T-helper 2 cell treated with Interferon-gamma antibody and Interleukin-4, amounts not matched to agents 5 μg/mL and 100 μg/mL, for 36 hours (primary cell): Measurements from ENCODE around the gene ADCK1.
"Not testable (repeated sequence)": the region's sequence is repeated elsewhere in the genome, so short reads cannot be mapped to it uniquely, and the experiment has no call there.

Experiments used
- DNase-seq: peaks from one replicate; pipeline ENCODE4 v3.0.0; 2021; ENCODE audit warnings: low spot score
- H3K27ac Mint-ChIP-seq: one replicate; pipeline ENCODE4 v1.8.0; 2021; ENCODE audit warnings: mild to moderate bottlenecking, mixed read lengths
- H3K27me3 Mint-ChIP-seq: one replicate; pipeline ENCODE4 v1.8.0; 2021; ENCODE audit warnings: low read depth, mixed read lengths
- H3K36me3 Mint-ChIP-seq: one replicate; pipeline ENCODE4 v1.8.0; 2021; ENCODE audit warnings: low read depth, mixed read lengths
- H3K4me1 Mint-ChIP-seq: one replicate; pipeline ENCODE4 v1.8.0; 2021; ENCODE audit warnings: low read depth, mixed read lengths
- H3K4me3 Mint-ChIP-seq: one replicate; pipeline ENCODE4 v1.8.0; 2022; ENCODE audit warnings: mild to moderate bottlenecking, moderate library complexity, mixed read lengths
- H3K9me3 Mint-ChIP-seq: one replicate; pipeline ENCODE4 v1.8.0; 2021; ENCODE audit warnings: mixed read lengths

The ADCK1 gene

DNA sequence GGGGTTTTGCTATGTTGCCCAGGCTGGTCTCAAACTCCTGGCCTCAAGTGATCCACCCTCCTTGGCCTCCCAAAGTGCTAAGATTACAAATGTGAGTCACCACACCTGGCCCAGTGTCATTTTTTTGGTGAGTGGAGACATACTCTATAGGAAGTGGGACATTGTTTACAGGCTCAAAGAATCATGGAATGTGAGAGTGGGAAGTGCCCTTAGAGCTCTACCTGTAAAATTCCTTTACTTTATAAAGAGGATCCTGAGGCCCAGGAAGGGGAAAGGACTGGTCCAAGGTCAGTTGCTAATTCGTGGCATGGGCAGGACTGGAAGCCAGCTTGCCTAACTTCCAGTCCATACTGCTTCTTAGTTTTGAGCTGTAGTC lies 8.7 kb upstream of the ADCK1 start:
- DNase-seq = no peak
- no peaks in the 10 kb centered on the region for H3K4me1 Mint-ChIP-seq
- no peaks in the 10 kb centered on the region for H3K36me3 Mint-ChIP-seq
- H3K9me3 Mint-ChIP-seq = no peaks in the 10 kb centered on the region
- no peak overlapping the region for H3K4me3 Mint-ChIP-seq
- peaks cover 9% of the 10 kb centered on the region for H3K27me3 Mint-ChIP-seq
- no peak overlapping the region for H3K27ac Mint-ChIP-seq

GRCh38 chr14:77793255-77793654 lies 6.7 kb upstream of the ADCK1 start:
- H3K27me3 Mint-ChIP-seq = peaks cover 11% of the 10 kb centered on the region
- H3K36me3 Mint-ChIP-seq, H3K27ac Mint-ChIP-seq, DNase-seq, H3K9me3 Mint-ChIP-seq, H3K4me3 Mint-ChIP-seq, H3K4me1 Mint-ChIP-seq: not testable (repeated sequence)

- Mint-ChIP-seq H3K4me3 (no peak overlapping the region), H3K4me1 (no peaks in the 10 kb centered on the region), H3K27ac (no peak overlapping the region), H3K27me3 (peaks cover 10% of the 10 kb centered on the region), H3K9me3 (no peaks in the 10 kb centered on the region), H3K36me3 (no peaks in the 10 kb centered on the region)
- DNase-seq = no peak
These were observed 5.6 kb upstream of the ADCK1 start for GRCh38 chr14:77794357-77794756.

GRCh38 chr14:77799456-77799855 lies 453 bp upstream of the ADCK1 start:
- not testable (repeated sequence) for DNase-seq, H3K36me3 Mint-ChIP-seq
- H3K27ac Mint-ChIP-seq = peak overlapping the region; percentile 19

GRCh38 chr14:77800814-77801213 lies 905 bp downstream of the ADCK1 start:
- Mint-ChIP-seq H3K27me3 (peaks cover 3% of the 10 kb centered on the region), H3K4me3 (peak overlapping the region; percentile 87), H3K27ac (no peak overlapping the region), H3K36me3 (no peaks in the 10 kb centered on the region), H3K4me1 (peaks cover 3% of the 10 kb centered on the region), H3K9me3 (no peaks in the 10 kb centered on the region)
- DNase-seq = no peak

More at GRCh38 chr14:77799456-77799855, 453 bp upstream of the ADCK1 start:
- not testable (repeated sequence) for H3K4me1 Mint-ChIP-seq, H3K27me3 Mint-ChIP-seq, H3K9me3 Mint-ChIP-seq
- peak overlapping the region; percentile 87 for H3K4me3 Mint-ChIP-seq

- H3K9me3 Mint-ChIP-seq = no peaks in the 10 kb centered on the region
- peak; percentile 6 for DNase-seq
- no peak overlapping the region for H3K27ac Mint-ChIP-seq
- no peaks in the 10 kb centered on the region for H3K27me3 Mint-ChIP-seq
- H3K4me3 Mint-ChIP-seq = no peak overlapping the region
- H3K36me3 Mint-ChIP-seq = no peaks in the 10 kb centered on the region
- peaks cover 3% of the 10 kb centered on the region for H3K4me1 Mint-ChIP-seq
These were observed 4.7 kb downstream of the ADCK1 start for GRCh38 chr14:77804592-77804991.

GRCh38 chr14:77805706-77806105 lies 5.8 kb downstream of the ADCK1 start:
- no peaks in the 10 kb centered on the region for H3K9me3 Mint-ChIP-seq
- no peaks in the 10 kb centered on the region for H3K27me3 Mint-ChIP-seq
- no peak overlapping the region for H3K4me3 Mint-ChIP-seq
- no peak for DNase-seq
- no peak overlapping the region for H3K27ac Mint-ChIP-seq
- H3K4me1 Mint-ChIP-seq = no peaks in the 10 kb centered on the region
- no peaks in the 10 kb centered on the region for H3K36me3 Mint-ChIP-seq

DNA sequence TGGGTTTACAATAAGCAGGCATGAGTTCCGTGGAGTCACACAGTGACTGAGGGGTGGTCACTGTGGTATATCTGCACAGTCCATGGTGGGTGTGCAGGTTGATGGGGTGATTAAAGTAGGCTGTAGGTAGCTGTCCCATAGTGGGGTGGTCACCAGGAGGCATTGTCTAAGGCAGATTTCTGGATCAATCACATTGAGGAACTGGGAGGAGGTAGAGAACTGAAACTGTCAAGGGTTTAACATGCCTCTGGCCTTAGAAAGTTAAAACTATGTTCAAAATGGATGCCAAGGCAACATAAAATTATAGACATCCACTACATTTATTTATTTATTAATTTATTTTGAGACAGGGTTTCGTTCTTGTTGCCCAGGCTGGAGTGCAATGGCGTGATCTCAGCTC lies 8.3 kb downstream of the ADCK1 start:
- Mint-ChIP-seq H3K4me1 (peaks cover 4% of the 10 kb centered on the region), H3K27ac (no peak overlapping the region), H3K4me3 (no peak overlapping the region), H3K36me3 (no peaks in the 10 kb centered on the region), H3K27me3 (no peaks in the 10 kb centered on the region), H3K9me3 (no peaks in the 10 kb centered on the region)
- DNase-seq = no peak

- H3K4me1 Mint-ChIP-seq = peaks cover 4% of the 10 kb centered on the region
- no peaks in the 10 kb centered on the region for H3K36me3 Mint-ChIP-seq
- H3K9me3 Mint-ChIP-seq = no peaks in the 10 kb centered on the region
- DNase-seq = no peak
- H3K27ac Mint-ChIP-seq = no peak overlapping the region
- no peak overlapping the region for H3K4me3 Mint-ChIP-seq
- H3K27me3 Mint-ChIP-seq = no peaks in the 10 kb centered on the region
These were observed 9.1 kb downstream of the ADCK1 start for GRCh38 chr14:77809011-77809410.

- Mint-ChIP-seq H3K9me3 (no peaks in the 10 kb centered on the region), H3K27me3 (no peaks in the 10 kb centered on the region), H3K36me3 (no peaks in the 10 kb centered on the region), H3K4me3 (no peak overlapping the region), H3K27ac (no peak overlapping the region), H3K4me1 (peaks cover 4% of the 10 kb centered on the region)
- no peak for DNase-seq
These were observed 12.1 kb downstream of the ADCK1 start for GRCh38 chr14:77812028-77812427.

DNA sequence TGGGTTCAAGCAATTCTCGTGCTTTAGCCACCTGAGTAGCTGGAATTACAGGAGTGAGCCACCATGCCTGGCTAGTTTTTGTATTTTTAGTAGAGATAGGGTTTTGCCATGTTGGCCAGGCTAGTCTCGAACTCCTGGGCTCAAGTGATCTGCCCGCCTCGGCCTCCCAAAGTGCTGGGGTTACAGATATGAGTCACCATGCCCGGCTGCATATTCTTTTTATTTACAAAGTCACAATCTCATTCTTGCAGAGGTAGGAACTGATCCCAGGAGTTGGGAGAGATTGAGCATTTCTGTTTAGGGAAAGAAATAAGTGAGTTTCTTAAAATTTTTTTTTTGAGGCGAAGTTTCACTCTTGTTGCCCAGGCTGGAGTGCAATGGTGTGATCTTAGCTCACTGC lies 12.8 kb downstream of the ADCK1 start:
- H3K4me3 Mint-ChIP-seq, H3K4me1 Mint-ChIP-seq, H3K36me3 Mint-ChIP-seq, H3K9me3 Mint-ChIP-seq, H3K27me3 Mint-ChIP-seq, DNase-seq, H3K27ac Mint-ChIP-seq: not testable (repeated sequence)

- Mint-ChIP-seq H3K36me3 (peaks cover 1% of the 10 kb centered on the region), H3K4me1 (no peaks in the 10 kb centered on the region), H3K4me3 (no peak overlapping the region), H3K27me3 (no peaks in the 10 kb centered on the region), H3K9me3 (no peaks in the 10 kb centered on the region), H3K27ac (no peak overlapping the region)
- no peak for DNase-seq
These were observed 22.4 kb downstream of the ADCK1 start for GRCh38 chr14:77822307-77822706.

DNA sequence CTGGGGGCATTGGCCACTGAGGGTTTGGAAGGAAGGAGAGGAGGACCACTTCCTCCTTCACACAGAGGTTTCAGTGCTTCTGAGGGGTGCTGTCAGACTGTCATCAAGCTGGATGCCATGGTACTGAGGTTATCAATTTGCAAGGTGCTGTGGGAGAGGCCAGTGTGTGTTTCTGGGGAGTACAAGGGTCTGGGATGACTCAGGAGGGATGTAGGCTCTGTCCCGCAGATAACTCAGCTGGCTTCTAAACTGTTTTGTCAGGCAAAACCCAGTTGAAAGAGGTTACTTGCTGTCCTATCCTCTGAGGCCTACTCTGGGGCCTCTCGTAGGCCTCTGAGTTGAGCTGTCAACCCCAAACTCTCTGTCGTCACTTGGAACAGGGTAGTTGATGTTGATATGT lies 22.8 kb downstream of the ADCK1 start:
- Mint-ChIP-seq H3K27me3 (no peaks in the 10 kb centered on the region), H3K36me3 (peaks cover 1% of the 10 kb centered on the region), H3K4me1 (no peaks in the 10 kb centered on the region), H3K27ac (no peak overlapping the region), H3K4me3 (no peak overlapping the region), H3K9me3 (no peaks in the 10 kb centered on the region)
- no peak for DNase-seq

GRCh38 chr14:77823378-77823777 lies 23.5 kb downstream of the ADCK1 start:
- Mint-ChIP-seq H3K36me3 (peaks cover 1% of the 10 kb centered on the region), H3K27ac (no peak overlapping the region), H3K9me3 (no peaks in the 10 kb centered on the region), H3K27me3 (no peaks in the 10 kb centered on the region), H3K4me1 (no peaks in the 10 kb centered on the region), H3K4me3 (no peak overlapping the region)
- DNase-seq = no peak

GRCh38 chr14:77825895-77826519 lies 26.1 kb downstream of the ADCK1 start:
- Mint-ChIP-seq H3K27me3 (no peaks in the 10 kb centered on the region), H3K27ac (no peak overlapping the region), H3K9me3 (no peaks in the 10 kb centered on the region), H3K4me3 (no peak overlapping the region), H3K36me3 (peaks cover 1% of the 10 kb centered on the region), H3K4me1 (no peaks in the 10 kb centered on the region)
- DNase-seq = no peak
